ENCODE results near the gene GFOD2. TPM values are rescaled to one million over a fixed set of nuclear protein-coding genes. Genes with fewer than 3 reads are reported as not detected.

GFOD2 gene
- total and polyA plus RNA-seq, 2 experiments from 2014 or later: 9.8 to 12.4 TPM

GRCh38 chr16:67750466-67750865 is 31.4 kb upstream of the GFOD2 start:
- no peak for DNase-seq (ENCODE audit: low spot score)
- no peaks in the 10 kb centered on the region for H3K36me3 ChIP-seq (replicated peaks; ENCODE audit: insufficient read depth, low read depth)
- H3K9me3 ChIP-seq (ENCODE audit: low read depth): no peaks in the 10 kb centered on the region
- H3K27me3 ChIP-seq: no peaks in the 10 kb centered on the region
- H3K27ac ChIP-seq: no peak overlapping the region
- no peaks in the 10 kb centered on the region for H4K20me1 ChIP-seq (ENCODE audit: insufficient read depth, poor library complexity, severe bottlenecking)
- TF ChIP-seq EZH2 (IDR thresholded peaks at IDR 0.05; ENCODE audit: borderline replicate concordance): no peak
- TF ChIP-seq, protein P1, sequence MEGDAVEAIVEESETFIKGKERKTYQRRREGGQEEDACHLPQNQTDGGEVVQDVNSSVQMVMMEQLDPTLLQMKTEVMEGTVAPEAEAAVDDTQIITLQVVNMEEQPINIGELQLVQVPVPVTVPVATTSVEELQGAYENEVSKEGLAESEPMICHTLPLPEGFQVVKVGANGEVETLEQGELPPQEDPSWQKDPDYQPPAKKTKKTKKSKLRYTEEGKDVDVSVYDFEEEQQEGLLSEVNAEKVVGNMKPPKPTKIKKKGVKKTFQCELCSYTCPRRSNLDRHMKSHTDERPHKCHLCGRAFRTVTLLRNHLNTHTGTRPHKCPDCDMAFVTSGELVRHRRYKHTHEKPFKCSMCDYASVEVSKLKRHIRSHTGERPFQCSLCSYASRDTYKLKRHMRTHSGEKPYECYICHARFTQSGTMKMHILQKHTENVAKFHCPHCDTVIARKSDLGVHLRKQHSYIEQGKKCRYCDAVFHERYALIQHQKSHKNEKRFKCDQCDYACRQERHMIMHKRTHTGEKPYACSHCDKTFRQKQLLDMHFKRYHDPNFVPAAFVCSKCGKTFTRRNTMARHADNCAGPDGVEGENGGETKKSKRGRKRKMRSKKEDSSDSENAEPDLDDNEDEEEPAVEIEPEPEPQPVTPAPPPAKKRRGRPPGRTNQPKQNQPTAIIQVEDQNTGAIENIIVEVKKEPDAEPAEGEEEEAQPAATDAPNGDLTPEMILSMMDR (IDR thresholded peaks at IDR 0.05; ENCODE audit: poor library complexity): no peak
- TF ChIP-seq EZH2phosphoT487 (IDR thresholded peaks at IDR 0.05; ENCODE audit: low read depth, severe bottlenecking, unreplicated experiment): no peak
- H3K9me2 ChIP-seq (replicated peaks; ENCODE audit: insufficient read depth): no peaks in the 10 kb centered on the region
- H2AFZ ChIP-seq: no peak overlapping the region
- no peak overlapping the region for H3K4me3 ChIP-seq
- WGBS (ENCODE audit: low lambda C conversion rate, missing lambda C conversion rate): 98% methylated on average over 5 of the region's 6 CpGs
- H3K4me1 ChIP-seq (ENCODE audit: insufficient read depth): no peaks in the 10 kb centered on the region
- no peak overlapping the region for H3K4me2 ChIP-seq
- H3K79me2 ChIP-seq: no peaks in the 10 kb centered on the region

GRCh38 chr16:67749436-67750078 is 30.4 kb upstream of the GFOD2 start:
- H3K79me2 ChIP-seq: no peaks in the 10 kb centered on the region
- H2AFZ ChIP-seq: no peak overlapping the region
- no peaks in the 10 kb centered on the region for H4K20me1 ChIP-seq (ENCODE audit: insufficient read depth, poor library complexity, severe bottlenecking)
- no peak overlapping the region for H3K4me2 ChIP-seq
- no peaks in the 10 kb centered on the region for H3K9me3 ChIP-seq (ENCODE audit: low read depth)
- no peaks in the 10 kb centered on the region for H3K4me1 ChIP-seq (ENCODE audit: insufficient read depth)
- TF ChIP-seq EZH2phosphoT487 (IDR thresholded peaks at IDR 0.05; ENCODE audit: low read depth, severe bottlenecking, unreplicated experiment) (no peak), EZH2 (IDR thresholded peaks at IDR 0.05; ENCODE audit: borderline replicate concordance) (no peak)
- TF ChIP-seq, protein P1 (IDR thresholded peaks at IDR 0.05; ENCODE audit: poor library complexity): no peak
- H3K36me3 ChIP-seq (replicated peaks; ENCODE audit: insufficient read depth, low read depth): no peaks in the 10 kb centered on the region
- H3K27ac ChIP-seq: no peak overlapping the region
- 96% methylated on average over 3 of the region's 3 CpGs for WGBS (ENCODE audit: low lambda C conversion rate, missing lambda C conversion rate)
- DNase-seq (ENCODE audit: low spot score): no peak
- H3K4me3 ChIP-seq: no peak overlapping the region
- no peaks in the 10 kb centered on the region for H3K9me2 ChIP-seq (replicated peaks; ENCODE audit: insufficient read depth)
- no peaks in the 10 kb centered on the region for H3K27me3 ChIP-seq

GRCh38 chr16:67748834-67749233 is 29.7 kb upstream of the GFOD2 start:
- Histone ChIP-seq H2AFZ (no peak overlapping the region), H3K4me3 (no peak overlapping the region), H3K4me1 (ENCODE audit: insufficient read depth) (no peaks in the 10 kb centered on the region), H3K9me2 (replicated peaks; ENCODE audit: insufficient read depth) (no peaks in the 10 kb centered on the region), H3K9me3 (ENCODE audit: low read depth) (no peaks in the 10 kb centered on the region), H3K36me3 (replicated peaks; ENCODE audit: insufficient read depth, low read depth) (no peaks in the 10 kb centered on the region), H3K4me2 (no peak overlapping the region), H3K27ac (no peak overlapping the region), H4K20me1 (ENCODE audit: insufficient read depth, poor library complexity, severe bottlenecking) (no peaks in the 10 kb centered on the region), H3K79me2 (no peaks in the 10 kb centered on the region), H3K27me3 (no peaks in the 10 kb centered on the region)
- TF ChIP-seq EZH2phosphoT487 (IDR thresholded peaks at IDR 0.05; ENCODE audit: low read depth, severe bottlenecking, unreplicated experiment): no peak
- TF ChIP-seq, protein P1 (IDR thresholded peaks at IDR 0.05; ENCODE audit: poor library complexity): no peak
- TF ChIP-seq EZH2 (IDR thresholded peaks at IDR 0.05; ENCODE audit: borderline replicate concordance): no peak
- DNase-seq (ENCODE audit: low spot score): no peak
- 92% methylated on average over 3 of the region's 3 CpGs for WGBS (ENCODE audit: low lambda C conversion rate, missing lambda C conversion rate)

Data from hepatocyte (in vitro differentiated cells).